ENCODE results near the gene ZNF496. TPM values are rescaled to one million over a fixed set of nuclear protein-coding genes. Genes with fewer than 3 reads are reported as not detected.
"Not testable (repeated sequence)": the region's sequence is repeated elsewhere in the genome, so short reads cannot be mapped to it uniquely, and the experiment has no call there.

ZNF496 gene
- total RNA-seq, 1 donor: 21.3 TPM

DNA sequence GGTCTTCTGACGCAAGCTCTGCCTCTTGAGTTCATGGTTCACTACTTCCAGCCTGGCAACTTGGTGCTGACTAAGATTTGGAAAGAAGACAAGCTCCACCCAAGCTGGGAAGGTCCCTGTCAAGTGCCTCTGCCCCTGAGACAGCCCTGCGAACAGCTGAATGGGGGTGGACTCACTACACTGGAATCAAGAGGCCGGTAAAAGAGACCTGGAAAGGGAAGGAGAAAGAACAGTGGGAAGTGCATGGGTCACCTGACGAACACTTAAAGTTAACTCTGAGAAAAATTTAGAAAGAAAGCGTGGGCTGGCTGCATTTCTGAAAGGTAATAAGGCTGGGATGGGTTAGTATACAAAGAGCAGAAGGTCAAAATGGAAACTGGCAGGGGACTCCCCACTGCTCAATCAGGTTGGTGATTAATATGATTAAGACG lies 26.1 kb upstream of the ZNF496 start:
- TF ChIP-seq, protein P1, sequence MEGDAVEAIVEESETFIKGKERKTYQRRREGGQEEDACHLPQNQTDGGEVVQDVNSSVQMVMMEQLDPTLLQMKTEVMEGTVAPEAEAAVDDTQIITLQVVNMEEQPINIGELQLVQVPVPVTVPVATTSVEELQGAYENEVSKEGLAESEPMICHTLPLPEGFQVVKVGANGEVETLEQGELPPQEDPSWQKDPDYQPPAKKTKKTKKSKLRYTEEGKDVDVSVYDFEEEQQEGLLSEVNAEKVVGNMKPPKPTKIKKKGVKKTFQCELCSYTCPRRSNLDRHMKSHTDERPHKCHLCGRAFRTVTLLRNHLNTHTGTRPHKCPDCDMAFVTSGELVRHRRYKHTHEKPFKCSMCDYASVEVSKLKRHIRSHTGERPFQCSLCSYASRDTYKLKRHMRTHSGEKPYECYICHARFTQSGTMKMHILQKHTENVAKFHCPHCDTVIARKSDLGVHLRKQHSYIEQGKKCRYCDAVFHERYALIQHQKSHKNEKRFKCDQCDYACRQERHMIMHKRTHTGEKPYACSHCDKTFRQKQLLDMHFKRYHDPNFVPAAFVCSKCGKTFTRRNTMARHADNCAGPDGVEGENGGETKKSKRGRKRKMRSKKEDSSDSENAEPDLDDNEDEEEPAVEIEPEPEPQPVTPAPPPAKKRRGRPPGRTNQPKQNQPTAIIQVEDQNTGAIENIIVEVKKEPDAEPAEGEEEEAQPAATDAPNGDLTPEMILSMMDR (IDR thresholded peaks at IDR 0.05; ENCODE audit: insufficient read depth, low read length): no peak
- no peak overlapping the region for H3K4me3 ChIP-seq (ENCODE audit: low read depth, low read length)
- peak; percentile 57 for DNase-seq (ENCODE audit: low read depth)

DNA sequence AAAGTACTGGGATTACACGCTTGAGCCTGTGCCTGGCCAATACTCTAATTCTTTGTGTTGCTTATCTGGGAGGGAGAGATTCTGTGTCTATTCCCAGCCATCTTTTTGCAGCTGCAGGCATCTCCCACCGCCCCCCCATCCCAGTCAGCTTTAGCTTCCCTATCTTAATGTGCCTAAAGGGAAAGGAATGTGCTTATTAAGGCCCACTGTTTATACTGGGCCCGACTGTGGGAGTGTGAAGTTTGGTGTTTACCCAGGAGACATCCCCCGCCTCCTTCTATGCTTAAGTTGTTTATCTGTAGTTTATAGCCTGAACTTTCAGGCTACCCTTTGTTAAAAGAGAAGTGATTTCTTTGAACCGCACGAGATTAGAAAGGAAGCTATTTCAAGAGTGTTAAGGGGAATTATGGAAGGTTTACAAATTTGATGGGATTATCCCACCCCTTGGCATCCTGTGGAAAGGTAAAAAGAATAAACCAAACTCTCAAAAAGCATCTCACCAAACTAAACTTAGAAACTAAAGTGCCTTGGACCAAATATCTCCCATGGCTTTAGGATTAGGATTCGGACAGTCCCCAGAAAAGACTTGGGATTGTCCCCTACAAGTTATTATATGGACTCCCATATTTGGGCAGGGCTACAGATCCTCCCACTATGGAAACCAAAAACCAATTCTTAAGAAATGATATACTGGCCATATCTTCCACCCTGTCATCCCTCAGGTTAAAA lies 25.5 kb upstream of the ZNF496 start:
- peak; percentile 46 for DNase-seq (ENCODE audit: low read depth)
- no peak overlapping the region for H3K4me3 ChIP-seq (ENCODE audit: low read depth, low read length)
- TF ChIP-seq, protein P1 (IDR thresholded peaks at IDR 0.05; ENCODE audit: insufficient read depth, low read length): no peak

DNA sequence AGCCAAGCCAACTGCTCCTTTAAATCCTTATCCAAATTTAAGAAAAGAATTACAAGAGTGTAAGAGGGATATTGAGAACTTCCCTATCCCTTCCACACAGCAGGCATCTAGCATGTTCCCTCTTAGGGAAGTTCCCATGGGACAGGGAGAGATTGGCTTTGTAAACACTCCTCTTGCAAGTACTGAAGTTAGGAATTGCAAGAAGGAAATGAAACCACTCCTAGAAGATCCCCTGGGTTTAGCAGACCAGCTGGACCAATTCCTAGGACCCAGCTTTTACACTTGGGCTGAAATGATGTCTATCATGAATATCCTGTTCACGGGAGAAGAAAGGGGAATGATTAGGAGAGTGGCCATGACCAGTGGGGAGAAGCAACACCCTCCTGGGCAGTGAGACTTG lies 23.5 kb upstream of the ZNF496 start:
- not testable (repeated sequence) for H3K4me3 ChIP-seq (ENCODE audit: low read depth, low read length); DNase-seq (ENCODE audit: low read depth)

DNA sequence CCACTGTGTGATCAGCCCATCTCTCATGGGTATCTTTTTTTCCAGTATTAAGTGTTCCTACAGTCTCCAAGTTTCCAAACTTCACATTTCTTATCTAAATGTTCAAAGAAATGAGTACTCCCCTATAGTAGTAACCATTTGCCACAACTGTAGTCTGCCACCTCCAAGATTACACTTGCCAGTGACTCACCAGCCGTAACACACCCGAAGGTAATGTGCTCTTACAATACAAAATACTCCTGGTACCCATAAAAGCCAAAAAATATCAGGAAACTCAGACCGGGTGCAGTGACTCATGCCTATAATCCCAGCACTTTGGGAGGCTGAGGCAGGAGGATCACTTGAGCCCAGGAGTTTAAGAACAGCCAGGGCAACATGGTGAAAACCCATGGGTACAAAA lies 20.5 kb upstream of the ZNF496 start:
- TF ChIP-seq, protein P1 (IDR thresholded peaks at IDR 0.05; ENCODE audit: insufficient read depth, low read length): no peak

DNA sequence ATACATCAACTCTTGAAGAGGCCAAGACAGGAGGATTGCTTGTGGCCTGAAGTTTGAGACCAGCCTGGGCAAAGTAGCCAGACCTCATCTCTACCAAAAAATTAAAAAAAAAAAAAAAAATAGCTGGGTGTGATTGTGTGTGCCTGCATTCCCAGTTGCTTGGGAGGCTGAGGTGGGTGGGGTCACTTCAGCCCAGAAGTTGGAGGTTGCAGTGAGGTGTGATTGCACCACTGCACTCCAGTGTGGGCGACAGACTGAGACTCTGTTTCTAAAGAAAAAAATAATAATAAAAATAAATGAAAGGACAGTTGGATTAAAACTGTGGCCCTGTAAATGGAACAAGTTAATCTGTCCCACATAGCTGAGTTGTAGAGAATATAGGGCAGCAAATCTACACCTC lies 18.9 kb upstream of the ZNF496 start:
- DNase-seq (ENCODE audit: low read depth): no peak
- TF ChIP-seq, protein P1 (IDR thresholded peaks at IDR 0.05; ENCODE audit: insufficient read depth, low read length): no peak
- H3K4me3 ChIP-seq (ENCODE audit: low read depth, low read length): no peak overlapping the region

More for the DNA sequence above, 20.5 kb upstream of the ZNF496 start:
- no peak for DNase-seq (ENCODE audit: low read depth)
- no peak overlapping the region for H3K4me3 ChIP-seq (ENCODE audit: low read depth, low read length)

DNA sequence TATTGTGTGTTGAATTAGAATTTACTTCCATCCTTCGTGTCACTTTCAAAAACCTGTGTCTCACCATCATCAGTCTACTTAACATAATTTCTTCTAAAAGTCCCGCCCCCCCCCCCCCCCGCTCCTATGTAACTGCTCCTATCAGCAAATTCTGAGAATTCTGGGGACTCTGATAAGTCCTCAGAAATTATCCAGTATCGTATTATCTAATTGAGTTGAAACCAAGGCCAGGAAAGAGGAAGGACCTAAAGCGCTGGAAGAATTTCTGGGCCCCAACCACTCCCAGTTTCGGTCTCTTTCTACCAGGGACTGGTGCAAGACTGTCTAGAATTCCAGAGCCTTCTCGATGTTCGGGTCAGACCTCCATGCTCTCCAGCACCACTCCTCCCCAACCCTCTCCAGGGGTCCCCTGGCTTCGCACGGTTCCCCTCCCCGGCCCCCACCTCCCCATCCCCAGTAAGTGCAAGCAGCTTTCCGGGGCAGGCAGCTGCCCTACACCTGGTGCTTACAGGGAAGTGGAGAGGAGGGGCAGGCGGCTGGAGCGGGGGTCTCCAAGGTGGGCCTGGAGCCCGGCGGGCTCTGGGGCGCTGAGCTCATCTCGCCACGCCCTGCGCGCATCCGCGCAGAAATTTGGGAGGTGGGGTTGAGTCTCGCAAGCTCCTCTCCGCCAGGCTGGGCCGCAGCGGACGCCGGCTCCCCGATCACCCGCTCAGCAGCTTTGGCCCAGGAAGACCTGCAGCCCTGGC lies 16.0 kb upstream of the ZNF496 start:
- DNase-seq (ENCODE audit: low read depth): no peak
- TF ChIP-seq, protein P1 (IDR thresholded peaks at IDR 0.05; ENCODE audit: insufficient read depth, low read length): no peak
- no peak overlapping the region for H3K4me3 ChIP-seq (ENCODE audit: low read depth, low read length)

DNA sequence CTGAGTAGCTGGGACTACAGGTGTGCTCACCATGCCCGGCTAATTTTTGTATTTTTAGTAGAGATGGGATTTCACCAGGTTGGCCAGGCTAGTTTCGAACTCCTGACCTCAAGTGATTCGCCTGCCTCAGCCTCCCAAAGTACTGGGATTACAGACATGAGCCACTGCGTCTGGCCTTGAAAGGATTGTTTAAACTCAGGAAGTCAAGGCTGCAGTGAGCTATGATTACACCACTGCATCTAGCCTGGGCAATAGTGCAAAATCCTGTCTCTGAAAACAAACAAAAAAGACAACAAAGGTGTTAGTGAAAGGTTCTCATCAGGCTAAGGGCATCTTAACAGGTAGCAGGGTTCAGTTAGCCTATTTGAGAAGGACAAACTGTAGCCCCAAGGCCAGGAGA lies 14.2 kb upstream of the ZNF496 start:
- TF ChIP-seq, protein P1 (IDR thresholded peaks at IDR 0.05; ENCODE audit: insufficient read depth, low read length): no peak
- H3K4me3 ChIP-seq (ENCODE audit: low read depth, low read length): no peak overlapping the region
- no peak for DNase-seq (ENCODE audit: low read depth)

Measured in fibroblast of the aortic adventitia (primary cell).